ENCODE results near the gene TMEM50B. TPM values are rescaled to one million over a fixed set of nuclear protein-coding genes. Genes with fewer than 3 reads are reported as not detected.
"Not testable (repeated sequence)": the region's sequence is repeated elsewhere in the genome, so short reads cannot be mapped to it uniquely, and the experiment has no call there.

The TMEM50B gene
- polyA plus RNA-seq, 3 donors from 2014 or later: 44.2 to 58.4 (median 56.4) TPM

GRCh38 chr21:33412832-33413519 lies 66.8 kb downstream of the TMEM50B start:
- peaks cover 28 to 36% (median 35%) of the 10 kb centered on the region in 3 donors for H3K27me3 Mint-ChIP-seq (ENCODE audit: low read depth in 3 of 3)
- no peak overlapping the region for H3K27ac Mint-ChIP-seq
- H3K36me3 Mint-ChIP-seq: no peaks in the 10 kb centered on the region
- H3K4me3 Mint-ChIP-seq: no peak overlapping the region
- peaks cover 5 to 9% of the 10 kb centered on the region in 2 donors for H3K4me1 Mint-ChIP-seq
- DNase-seq: peak in 2 of 3 donors; percentile 15 to 17
- H3K9me3 Mint-ChIP-seq: no peaks in the 10 kb centered on the region

- H3K4me3 Mint-ChIP-seq, H3K4me1 Mint-ChIP-seq: not testable (repeated sequence)
- H3K27me3 Mint-ChIP-seq (ENCODE audit: low read depth in 3 of 3): peaks cover 28 to 36% (median 35%) of the 10 kb centered on the region in 3 donors
Measured at GRCh38 chr21:33412439-33412831, 67.3 kb downstream of the TMEM50B start.

GRCh38 chr21:33411949-33412430 lies 67.8 kb downstream of the TMEM50B start:
- no peak for DNase-seq
- Mint-ChIP-seq H3K4me3 (no peak overlapping the region), H3K27me3 (ENCODE audit: low read depth in 3 of 3) (peaks cover 25 to 40% (median 39%) of the 10 kb centered on the region in 3 donors), H3K36me3 (no peaks in the 10 kb centered on the region), H3K4me1 (peaks cover 5 to 12% of the 10 kb centered on the region in 2 donors), H3K9me3 (no peaks in the 10 kb centered on the region), H3K27ac (no peak overlapping the region)

More at GRCh38 chr21:33412439-33412831, 67.3 kb downstream of the TMEM50B start:
- not testable (repeated sequence) for H3K27ac Mint-ChIP-seq, H3K9me3 Mint-ChIP-seq, H3K36me3 Mint-ChIP-seq, DNase-seq

GRCh38 chr21:33406493-33406892 lies 73.3 kb downstream of the TMEM50B start:
- Mint-ChIP-seq H3K36me3 (no peaks in the 10 kb centered on the region), H3K27me3 (ENCODE audit: low read depth in 3 of 3) (peaks cover 41 to 59% (median 51%) of the 10 kb centered on the region in 3 donors), H3K9me3 (peaks cover 0 to 5% (median 0%) of the 10 kb centered on the region in 6 donors), H3K27ac (no peak overlapping the region), H3K4me3 (peak overlapping the region in 1 of 5 donors; percentile 13), H3K4me1 (peaks cover 23 to 34% of the 10 kb centered on the region in 2 donors)
- DNase-seq: peak; percentile 42 to 56 (median 47)

GRCh38 chr21:33403786-33404585 lies 75.8 kb downstream of the TMEM50B start:
- H3K4me3 Mint-ChIP-seq: peak overlapping the region; percentile 1 to 72 (median 54)
- H3K27me3 Mint-ChIP-seq (ENCODE audit: low read depth in 3 of 3): peaks cover 38 to 56% (median 52%) of the 10 kb centered on the region in 3 donors
- no peak overlapping the region for H3K27ac Mint-ChIP-seq

GRCh38 chr21:33403128-33403785 lies 76.5 kb downstream of the TMEM50B start, which contains the start of gene IFNGR2:
TSS of gene IFNGR2 (plus strand) at chr21:33403413. CDS start at chr21:33403544, 131 bp downstream.
- Mint-ChIP-seq H3K27me3 (ENCODE audit: low read depth in 3 of 3) (peaks cover 35 to 58% (median 57%) of the 10 kb centered on the region in 3 donors), H3K9me3 (peaks cover 0 to 5% (median 0%) of the 10 kb centered on the region in 6 donors)
- no peak for DNase-seq

More at GRCh38 chr21:33403786-33404585, 75.8 kb downstream of the TMEM50B start:
- peaks cover 0 to 5% (median 0%) of the 10 kb centered on the region in 6 donors for H3K9me3 Mint-ChIP-seq
- H3K4me1 Mint-ChIP-seq: peaks cover 23 to 40% of the 10 kb centered on the region in 2 donors
- no peak for DNase-seq
- H3K36me3 Mint-ChIP-seq: no peaks in the 10 kb centered on the region

GRCh38 chr21:33402001-33402979 lies 77.5 kb downstream of the TMEM50B start:
- Mint-ChIP-seq H3K4me1 (peaks cover 23 to 39% of the 10 kb centered on the region in 2 donors), H3K27ac (no peak overlapping the region), H3K27me3 (ENCODE audit: low read depth in 3 of 3) (peaks cover 41 to 66% (median 55%) of the 10 kb centered on the region in 3 donors), H3K4me3 (peak overlapping the region in 4 of 5 donors; percentile 13 to 46 (median 40)), H3K9me3 (peaks cover 0 to 5% (median 0%) of the 10 kb centered on the region in 6 donors), H3K36me3 (no peaks in the 10 kb centered on the region)
- no peak for DNase-seq

More at GRCh38 chr21:33403128-33403785, 76.5 kb downstream of the TMEM50B start, which contains the start of gene IFNGR2:
- no peak within 1 kb of the TSS for H3K27ac Mint-ChIP-seq
- no peaks in the 10 kb centered on the region for H3K36me3 Mint-ChIP-seq
- H3K4me1 Mint-ChIP-seq: peaks cover 23 to 40% of the 10 kb centered on the region in 2 donors
- H3K4me3 Mint-ChIP-seq: peak within 1 kb of the TSS; percentile 1 to 72 (median 54)

GRCh38 chr21:33401630-33401992 lies 78.2 kb downstream of the TMEM50B start:
- no peak overlapping the region for H3K27ac Mint-ChIP-seq

More at GRCh38 chr21:33401630-33401992, 78.2 kb downstream of the TMEM50B start:
- no peak for DNase-seq
- H3K4me3 Mint-ChIP-seq: peak overlapping the region in 1 of 5 donors; percentile 42
- peaks cover 0 to 5% (median 0%) of the 10 kb centered on the region in 6 donors for H3K9me3 Mint-ChIP-seq
- H3K36me3 Mint-ChIP-seq: no peaks in the 10 kb centered on the region
- H3K27me3 Mint-ChIP-seq (ENCODE audit: low read depth in 3 of 3): peaks cover 39 to 64% (median 50%) of the 10 kb centered on the region in 3 donors
- H3K4me1 Mint-ChIP-seq: peaks cover 20 to 33% of the 10 kb centered on the region in 2 donors

Other genes with a start within 250 kb of the TMEM50B start
- 10 to 100 TPM; 45.9 to 63.5 (median 46.9) TPM for gene IL10RB, start 213.6 kb downstream of the TMEM50B start, polyA plus RNA-seq
- gene IFNAR1, start 155.0 kb downstream of the TMEM50B start, polyA plus RNA-seq: 10 to 100 TPM; 34.1 to 57.1 (median 40.6) TPM
- gene IFNGR2, start 76.6 kb downstream of the TMEM50B start, polyA plus RNA-seq: 1 to 10 TPM in 1 of 3 donors, under 1 TPM in 2; 0.35 to 2.0 (median 0.77) TPM
- gene DNAJC28, start 11.7 kb upstream of the TMEM50B start, polyA plus RNA-seq: under 1 TPM in 1 of 3 donors, not detected in 2; 1.00 TPM
- 10 to 100 TPM; 26.4 to 43.8 (median 36.3) TPM for gene GART, start 62.1 kb upstream of the TMEM50B start, polyA plus RNA-seq
- gene SON, start 63.1 kb upstream of the TMEM50B start, polyA plus RNA-seq: 100 to 1,000 TPM; 249 to 673 (median 267) TPM
- gene DONSON, start 108.7 kb upstream of the TMEM50B start, polyA plus RNA-seq: 1 to 10 TPM; 2.3 to 3.7 (median 3.2) TPM
- gene CRYZL1, start 161.8 kb upstream of the TMEM50B start, polyA plus RNA-seq: 10 to 100 TPM; 28.8 to 50.2 (median 29.6) TPM
- under 1 TPM in 2 of 3 donors, not detected in 1; 0.50 to 0.57 TPM for gene ITSN1, start 162.5 kb upstream of the TMEM50B start, polyA plus RNA-seq